HUES6 (cell line): Measurements from ENCODE around the gene OR5V1.
"Not testable (repeated sequence)": the region's sequence is repeated elsewhere in the genome, so short reads cannot be mapped to it uniquely, and the experiment has no call there.

Experiments
- H3K27ac ChIP-seq: 2 replicates; pipeline ENCODE4 v1.7.0; 2013; ENCODE audit warnings: low read depth, mild to moderate bottlenecking, low read length, inconsistent platforms
- H3K27me3 ChIP-seq: 2 replicates; pipeline ENCODE4 v1.6.1; 2013; ENCODE audit warnings: low read length; ENCODE audit not compliant: control insufficient read depth, insufficient read depth
- H3K36me3 ChIP-seq: 2 replicates; pipeline ENCODE4 v1.6.1; 2013; ENCODE audit warnings: low read length; ENCODE audit not compliant: control insufficient read depth, insufficient read depth
- H3K4me1 ChIP-seq: 2 replicates; pipeline ENCODE4 v1.6.1; 2013; ENCODE audit warnings: low read length; ENCODE audit not compliant: control insufficient read depth, insufficient read depth
- H3K4me3 ChIP-seq: 2 replicates; pipeline ENCODE4 v1.5.1; 2013; ENCODE audit warnings: low read depth, low read length
- H3K9ac ChIP-seq: one replicate; pipeline ENCODE4 v1.6.1; 2013; ENCODE audit warnings: mild to moderate bottlenecking, low read length
- H3K9me3 ChIP-seq: 2 replicates; pipeline ENCODE4 v1.6.1; 2013; ENCODE audit warnings: low read depth, low read length; ENCODE audit not compliant: control insufficient read depth, insufficient read depth

The OR5V1 gene

GRCh38 chr6:29368765-29369164, at the start of gene OR5V1:
Gene OR5V1 (minus strand): TSS chr6:29368865. CDS start chr6:29356195, 12,670 bp downstream.
- no peaks in the 10 kb centered on the region for H3K36me3 ChIP-seq
- H3K9ac ChIP-seq = no peak within 1 kb of the TSS
- H3K4me1 ChIP-seq = no peaks in the 10 kb centered on the region
- H3K9me3 ChIP-seq = no peaks in the 10 kb centered on the region
- H3K27ac ChIP-seq = no peak within 1 kb of the TSS
- H3K4me3 ChIP-seq = no peak within 1 kb of the TSS
- H3K27me3 ChIP-seq = no peaks in the 10 kb centered on the region

GRCh38 chr6:29414588-29414987, 45.9 kb upstream of the OR5V1 start, which contains the start of gene OR12D1:
Gene OR12D1 (plus strand): TSS chr6:29414928.
- Histone ChIP-seq H3K9ac (no peak within 1 kb of the TSS), H3K4me1 (no peaks in the 10 kb centered on the region), H3K27me3 (no peaks in the 10 kb centered on the region), H3K4me3 (no peak within 1 kb of the TSS), H3K27ac (no peak within 1 kb of the TSS), H3K36me3 (no peaks in the 10 kb centered on the region), H3K9me3 (no peaks in the 10 kb centered on the region)

- Histone ChIP-seq H3K4me3 (no peak overlapping the region), H3K27me3 (no peaks in the 10 kb centered on the region), H3K4me1 (no peaks in the 10 kb centered on the region), H3K9me3 (no peaks in the 10 kb centered on the region), H3K9ac (no peak overlapping the region), H3K27ac (no peak overlapping the region), H3K36me3 (no peaks in the 10 kb centered on the region)
These were observed 35.1 kb upstream of the OR5V1 start for GRCh38 chr6:29403801-29404200.

- Histone ChIP-seq H3K9me3 (no peaks in the 10 kb centered on the region), H3K27ac (no peak overlapping the region), H3K36me3 (no peaks in the 10 kb centered on the region), H3K4me3 (no peak overlapping the region), H3K9ac (no peak overlapping the region), H3K4me1 (no peaks in the 10 kb centered on the region), H3K27me3 (no peaks in the 10 kb centered on the region)
These were observed 30.9 kb upstream of the OR5V1 start for GRCh38 chr6:29399525-29399924.

- no peaks in the 10 kb centered on the region for H3K36me3 ChIP-seq
- no peak within 1 kb of the TSS for H3K4me3 ChIP-seq
- no peaks in the 10 kb centered on the region for H3K27me3 ChIP-seq
- H3K9ac ChIP-seq = no peak within 1 kb of the TSS
- H3K4me1 ChIP-seq = no peaks in the 10 kb centered on the region
- H3K27ac ChIP-seq = no peak within 1 kb of the TSS
- no peaks in the 10 kb centered on the region for H3K9me3 ChIP-seq
These were observed 26.7 kb upstream of the OR5V1 start, which contains the start of gene OR12D2 for GRCh38 chr6:29395331-29395730. Gene OR12D2 (plus strand): TSS chr6:29395631. CDS start chr6:29396700, 1,069 bp downstream.

GRCh38 chr6:29388533-29388932, 19.9 kb upstream of the OR5V1 start:
- H3K9me3 ChIP-seq = no peaks in the 10 kb centered on the region
- no peaks in the 10 kb centered on the region for H3K36me3 ChIP-seq
- H3K27ac ChIP-seq = no peak overlapping the region
- H3K4me3 ChIP-seq = no peak overlapping the region
- H3K27me3 ChIP-seq = no peaks in the 10 kb centered on the region
- H3K9ac ChIP-seq = no peak overlapping the region
- no peaks in the 10 kb centered on the region for H3K4me1 ChIP-seq

- Histone ChIP-seq H3K9ac (no peak overlapping the region), H3K27ac (no peak overlapping the region), H3K4me3 (no peak overlapping the region), H3K36me3 (no peaks in the 10 kb centered on the region), H3K4me1 (no peaks in the 10 kb centered on the region), H3K27me3 (no peaks in the 10 kb centered on the region), H3K9me3 (no peaks in the 10 kb centered on the region)
These were observed 7.3 kb upstream of the OR5V1 start for GRCh38 chr6:29376003-29376402.

GRCh38 chr6:29375191-29375590, 6.5 kb upstream of the OR5V1 start, which contains the start of gene OR12D3:
Gene OR12D3 (minus strand): TSS chr6:29375291. CDS start chr6:29375287, 4 bp downstream.
- H3K4me3 ChIP-seq = no peak within 1 kb of the TSS
- no peak within 1 kb of the TSS for H3K27ac ChIP-seq

GRCh38 chr6:29355603-29356002, 13.1 kb downstream of the OR5V1 start:
- Histone ChIP-seq H3K9me3 (no peaks in the 10 kb centered on the region), H3K36me3 (no peaks in the 10 kb centered on the region), H3K4me1 (no peaks in the 10 kb centered on the region), H3K4me3 (no peak overlapping the region), H3K9ac (no peak overlapping the region), H3K27me3 (no peaks in the 10 kb centered on the region), H3K27ac (no peak overlapping the region)

More at GRCh38 chr6:29375191-29375590, 6.5 kb upstream of the OR5V1 start, which contains the start of gene OR12D3:
- H3K36me3 ChIP-seq = no peaks in the 10 kb centered on the region
- no peak within 1 kb of the TSS for H3K9ac ChIP-seq
- H3K9me3 ChIP-seq = no peaks in the 10 kb centered on the region
- no peaks in the 10 kb centered on the region for H3K4me1 ChIP-seq
- H3K27me3 ChIP-seq = no peaks in the 10 kb centered on the region

GRCh38 chr6:29354980-29355379, 13.7 kb downstream of the OR5V1 start:
- Histone ChIP-seq H3K27ac (no peak overlapping the region), H3K27me3 (no peaks in the 10 kb centered on the region), H3K9ac (no peak overlapping the region), H3K4me3 (no peak overlapping the region), H3K4me1 (no peaks in the 10 kb centered on the region), H3K9me3 (no peaks in the 10 kb centered on the region), H3K36me3 (no peaks in the 10 kb centered on the region)

- not testable (repeated sequence) for H3K9ac ChIP-seq, H3K4me1 ChIP-seq, H3K27me3 ChIP-seq, H3K9me3 ChIP-seq, H3K36me3 ChIP-seq, H3K27ac ChIP-seq, H3K4me3 ChIP-seq
These were observed 19.3 kb downstream of the OR5V1 start for GRCh38 chr6:29349348-29349747.

GRCh38 chr6:29345380-29345779, 23.3 kb downstream of the OR5V1 start:
- Histone ChIP-seq H3K4me3 (no peak overlapping the region), H3K27ac (no peak overlapping the region), H3K27me3 (no peaks in the 10 kb centered on the region), H3K9ac (no peak overlapping the region), H3K4me1 (no peaks in the 10 kb centered on the region), H3K9me3 (no peaks in the 10 kb centered on the region), H3K36me3 (no peaks in the 10 kb centered on the region)
